GM19468 (cell line): ENCODE data around the gene SCRG1.

Source experiments
- ATAC-seq: cut with Tn5 transposase; IDR thresholded peaks from one replicate; pipeline ENCODE4 v1.9.1; 2021; ENCODE audit warnings: mild to moderate bottlenecking, moderate library complexity, moderate number of reproducible peaks; ENCODE audit not compliant: unreplicated experiment; ENCODE audit errors: extremely low read depth

The SCRG1 gene

DNA sequence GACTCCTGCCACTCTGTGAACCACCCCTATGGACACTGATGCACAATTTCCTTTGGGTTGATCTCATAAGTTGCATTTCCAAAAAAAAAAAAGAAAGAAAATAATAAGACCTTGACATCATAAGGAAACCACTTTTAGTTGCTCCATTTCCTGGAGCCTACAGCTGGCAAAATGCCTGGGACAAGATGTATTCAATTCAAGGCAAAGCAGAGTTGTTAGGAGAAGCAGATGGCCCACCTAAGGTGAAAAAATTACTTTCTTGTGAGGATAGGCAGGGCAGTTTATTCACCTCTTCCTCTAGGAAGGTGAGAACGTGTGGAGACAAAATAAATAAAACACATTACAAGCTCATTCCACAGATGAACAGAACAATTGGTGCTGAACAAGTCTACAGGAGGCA lies 14.1 kb upstream of the SCRG1 start:
- ATAC-seq: no peak

DNA sequence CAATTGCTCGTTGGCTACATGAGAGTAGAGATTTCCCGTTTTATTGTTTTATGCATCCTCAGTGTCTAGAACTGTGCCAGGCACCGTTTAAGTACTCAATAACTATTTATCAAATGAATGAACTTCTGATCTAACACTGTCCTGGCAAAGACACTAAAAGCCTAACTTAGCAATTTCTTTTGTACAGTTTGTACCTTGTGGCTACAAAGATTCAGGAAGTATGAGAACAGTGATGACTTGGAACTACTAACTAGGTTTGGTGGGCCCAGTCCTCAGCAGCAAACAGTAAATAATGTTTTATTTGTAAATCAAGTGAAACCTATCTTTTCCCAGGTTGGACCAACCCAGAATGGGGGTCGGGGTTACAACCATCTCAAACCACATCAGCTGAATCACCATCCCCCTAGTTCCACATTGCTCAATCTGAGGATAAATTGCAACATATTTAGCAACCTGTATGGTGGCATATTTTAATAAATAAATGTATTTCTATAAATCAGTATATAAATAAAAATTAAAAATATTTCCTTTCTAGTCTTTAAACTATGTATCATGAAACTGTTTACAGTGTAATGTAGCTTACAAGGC lies 12.3 kb upstream of the SCRG1 start:
- no peak for ATAC-seq

DNA sequence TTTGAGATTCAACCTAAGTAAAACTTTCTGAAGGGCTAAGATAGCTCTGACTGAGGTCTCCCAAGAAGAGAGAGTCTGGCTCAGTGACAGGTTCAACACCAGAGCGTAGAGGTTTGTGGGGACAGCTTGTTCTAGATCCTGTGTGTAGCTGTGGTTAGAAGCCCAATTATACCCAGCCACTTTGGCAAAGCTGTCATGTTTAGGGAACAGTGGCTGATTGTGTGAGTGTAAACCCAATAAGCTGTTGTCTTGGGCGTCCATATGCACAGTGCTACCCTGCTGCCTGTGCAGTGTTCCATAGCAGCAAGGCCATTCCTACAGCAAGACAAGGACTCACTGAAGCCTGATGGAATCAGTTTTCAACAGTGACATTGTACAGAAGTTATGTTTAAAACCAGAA lies 11.2 kb upstream of the SCRG1 start:
- ATAC-seq: no peak

DNA sequence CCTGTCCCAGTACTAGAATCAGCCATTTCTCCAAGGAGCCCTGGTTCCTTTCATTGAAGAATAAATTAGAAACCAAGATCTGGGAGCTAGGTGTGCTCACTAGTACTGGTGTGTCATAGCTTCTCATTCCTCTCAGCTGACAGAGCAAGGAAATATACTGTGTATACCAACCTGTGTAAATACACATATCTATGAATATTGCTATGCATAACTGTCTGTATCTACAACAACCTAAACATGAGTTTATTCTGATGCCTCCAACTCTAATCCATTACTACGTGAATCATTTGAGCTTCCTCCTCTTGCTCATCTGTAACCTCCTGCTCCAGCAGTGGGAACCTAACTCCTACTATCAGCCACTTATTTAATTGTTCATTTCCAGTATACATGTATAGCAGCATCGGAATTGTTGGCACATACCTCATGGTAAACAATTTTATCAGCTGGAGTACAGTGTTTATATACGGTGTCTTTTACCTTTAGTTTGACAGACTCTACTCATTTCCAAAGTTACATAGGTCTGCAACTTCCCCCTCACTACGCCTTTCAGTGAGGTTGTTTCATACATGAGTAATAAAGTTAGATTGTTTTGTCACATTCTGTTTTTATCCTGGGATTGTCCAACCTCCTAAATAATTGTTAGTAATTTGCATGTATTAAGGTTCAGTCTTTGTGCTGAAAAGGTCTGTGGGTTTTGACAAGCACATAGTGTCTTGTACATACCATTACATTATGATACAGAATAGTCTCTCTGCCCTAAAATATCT lies 7.1 kb upstream of the SCRG1 start:
- no peak for ATAC-seq

DNA sequence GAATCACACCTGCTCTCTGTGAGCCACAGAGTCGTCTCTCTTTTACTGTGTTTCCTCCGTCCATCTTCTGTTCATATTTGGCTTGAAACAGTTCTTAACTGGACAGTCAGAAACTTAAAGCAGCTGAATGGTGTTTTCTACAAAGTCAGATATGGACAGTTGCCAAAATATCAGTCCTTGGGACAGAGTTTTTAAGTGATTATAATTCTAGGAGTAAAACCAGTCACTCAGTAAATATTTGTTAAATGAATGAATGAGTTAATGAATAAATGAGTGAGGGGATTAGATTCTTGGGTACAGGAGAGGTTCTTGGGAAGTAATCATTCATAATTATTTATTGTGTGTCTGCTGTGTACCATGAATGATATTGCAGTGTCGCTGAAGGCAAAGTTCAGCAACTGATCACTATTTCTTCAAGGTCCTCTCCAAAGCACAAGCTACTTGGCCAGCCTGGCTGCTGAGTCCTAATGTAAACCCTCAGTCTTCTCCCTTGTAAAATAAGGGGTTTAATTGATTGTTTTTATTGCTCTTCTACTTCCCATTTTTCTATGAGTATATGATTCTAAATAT lies 5.5 kb upstream of the SCRG1 start:
- no peak for ATAC-seq

DNA sequence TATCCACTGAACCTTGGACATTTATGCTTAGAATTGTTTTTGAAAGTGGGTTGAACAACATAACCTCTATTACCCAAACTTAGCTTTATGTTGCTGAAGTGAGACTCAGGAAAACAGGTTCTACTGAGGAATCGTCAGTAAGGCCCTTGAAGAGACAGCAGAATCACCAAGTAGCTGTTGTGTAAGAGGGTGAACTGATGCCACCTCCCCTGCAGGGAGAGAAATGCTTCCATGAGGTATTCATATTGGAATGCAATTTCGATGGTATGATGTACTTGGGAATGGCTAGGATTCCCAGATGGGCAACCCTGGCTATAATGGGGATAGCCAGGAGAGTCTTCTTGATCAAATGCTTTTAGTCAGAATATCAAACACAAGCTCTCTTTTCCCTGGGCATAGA lies 4.1 kb upstream of the SCRG1 start:
- ATAC-seq: no peak

DNA sequence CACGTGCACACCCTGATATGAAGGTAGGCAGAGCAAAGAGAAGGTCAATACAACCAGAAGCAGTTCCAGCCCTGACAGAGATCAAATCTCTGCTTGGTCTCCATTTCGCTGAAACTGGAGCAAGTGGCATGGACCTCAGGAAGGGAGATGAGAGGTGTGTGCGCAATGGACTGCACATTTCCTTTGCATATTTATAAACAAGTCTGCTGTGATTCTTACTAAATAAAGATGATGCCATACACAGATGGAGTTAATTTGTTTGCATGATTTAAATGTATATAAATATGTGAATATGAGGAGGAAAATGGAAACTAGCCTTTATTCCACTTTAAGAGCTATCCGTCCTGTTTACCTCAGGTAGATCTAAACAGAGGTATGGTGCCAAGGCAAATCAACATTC lies 2.1 kb upstream of the SCRG1 start:
- ATAC-seq: no peak

DNA sequence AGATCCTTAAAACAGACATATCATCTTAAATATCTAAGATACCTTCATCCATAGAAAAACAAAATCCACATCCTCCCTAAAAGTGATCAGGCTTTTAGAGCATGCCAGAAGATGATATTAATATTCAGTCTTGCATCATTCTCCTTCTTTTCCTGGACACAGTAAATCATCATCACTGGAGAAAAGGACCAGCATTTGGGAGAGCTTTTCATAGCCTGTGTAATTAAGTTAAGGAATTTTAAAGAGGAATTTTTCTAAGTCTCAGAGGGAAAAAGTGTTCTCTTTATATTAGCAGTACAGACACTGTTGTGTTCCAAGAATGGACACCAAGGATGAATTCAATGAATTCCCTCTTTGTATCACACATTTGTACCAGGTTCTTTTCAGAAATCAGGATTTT lies 696 bp downstream of the SCRG1 start:
- no peak for ATAC-seq

DNA sequence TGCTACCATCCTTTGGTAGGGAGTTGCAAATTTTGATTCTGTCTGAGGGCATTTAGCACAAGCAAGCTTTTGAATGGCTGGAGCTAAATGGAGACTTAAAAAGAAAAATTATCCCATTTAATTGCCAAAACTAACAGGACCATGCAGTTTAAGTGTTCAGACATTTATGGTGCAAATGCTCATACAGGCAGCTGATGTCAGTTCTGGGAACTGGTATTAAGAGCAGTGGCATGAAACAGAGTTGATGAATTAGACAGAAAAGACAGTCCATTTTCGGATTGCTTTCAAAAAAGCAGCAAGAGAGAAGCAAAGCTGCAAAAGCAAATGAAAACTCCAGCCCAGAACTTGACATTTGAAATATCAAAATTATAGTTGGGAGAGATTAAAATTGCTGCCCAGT lies 1.3 kb downstream of the SCRG1 start:
- no peak for ATAC-seq

DNA sequence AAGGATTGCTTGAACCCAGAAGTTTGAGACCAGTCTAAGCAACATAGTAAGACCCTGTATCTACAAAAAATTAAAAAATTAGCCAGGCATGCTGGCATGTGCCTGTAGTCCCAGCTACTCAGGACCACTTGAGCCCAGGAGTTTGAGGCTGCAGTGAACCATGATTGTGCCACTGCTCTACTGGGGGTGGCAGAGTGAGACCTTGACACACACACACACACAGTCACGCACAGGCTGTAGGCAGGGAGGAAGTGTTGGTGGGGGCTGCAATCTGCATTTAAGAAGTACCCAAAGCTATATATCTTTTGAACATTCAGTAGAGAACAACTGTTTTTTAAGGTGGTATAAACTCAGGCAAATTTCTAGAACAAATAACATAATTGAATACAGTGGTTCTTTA lies 7.2 kb downstream of the SCRG1 start:
- ATAC-seq: no peak

DNA sequence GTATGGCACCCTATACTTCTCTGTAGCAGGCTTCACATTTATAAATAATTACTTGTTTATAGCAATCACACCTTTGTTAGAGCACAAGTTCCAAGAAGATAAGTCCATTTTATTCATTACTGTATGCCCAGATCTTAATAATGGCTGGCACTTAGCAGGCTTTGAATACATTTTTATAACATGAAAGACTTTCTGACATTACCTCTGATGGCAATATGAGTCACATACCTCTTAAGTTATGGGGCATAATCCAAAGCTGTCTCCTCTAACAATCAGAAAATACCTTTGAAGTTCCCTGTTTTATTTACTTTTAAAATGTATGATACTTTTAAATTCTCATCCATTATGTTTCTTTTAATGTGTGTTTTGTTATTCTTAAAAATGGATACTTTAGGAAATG lies 12.2 kb downstream of the SCRG1 start:
- no peak for ATAC-seq

DNA sequence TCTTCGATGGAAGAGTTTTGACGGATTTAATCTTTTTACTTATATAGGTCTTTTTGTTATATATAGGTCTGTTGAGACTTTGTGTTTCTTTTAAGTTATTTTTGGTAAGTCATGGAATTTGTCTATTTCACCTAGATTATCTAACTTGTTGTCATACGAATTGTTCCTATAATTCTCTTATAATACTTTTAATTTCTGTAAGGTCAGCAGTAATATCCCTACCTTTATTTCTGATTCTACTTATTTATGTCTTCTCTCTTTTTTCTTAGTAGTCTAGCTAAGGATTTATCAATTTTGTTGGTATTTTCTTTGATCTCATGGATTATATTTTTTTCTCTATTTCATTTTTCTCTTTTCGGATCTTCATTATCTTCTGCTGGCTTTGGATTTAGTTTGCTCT lies 16.6 kb downstream of the SCRG1 start:
- ATAC-seq: no peak

DNA sequence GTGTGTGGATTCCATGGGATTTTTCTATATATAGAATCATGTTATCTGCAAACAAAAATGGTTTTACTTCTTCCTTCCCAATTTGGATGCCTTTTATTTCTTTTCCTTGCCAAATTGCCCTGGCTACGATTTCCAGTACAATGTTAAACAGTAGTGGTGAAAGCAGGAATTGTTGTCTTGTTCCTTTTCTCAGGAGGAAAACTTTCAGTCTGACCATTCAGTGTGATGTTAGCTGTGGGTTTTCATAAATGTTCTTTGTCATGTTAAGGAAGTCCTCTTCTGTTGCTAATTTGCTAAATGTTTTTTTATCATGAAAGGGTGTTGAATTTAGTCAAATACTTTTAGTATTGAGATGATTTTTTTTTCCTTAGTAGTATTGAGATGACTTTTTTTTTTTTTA lies 17.3 kb downstream of the SCRG1 start:
- no peak for ATAC-seq

DNA sequence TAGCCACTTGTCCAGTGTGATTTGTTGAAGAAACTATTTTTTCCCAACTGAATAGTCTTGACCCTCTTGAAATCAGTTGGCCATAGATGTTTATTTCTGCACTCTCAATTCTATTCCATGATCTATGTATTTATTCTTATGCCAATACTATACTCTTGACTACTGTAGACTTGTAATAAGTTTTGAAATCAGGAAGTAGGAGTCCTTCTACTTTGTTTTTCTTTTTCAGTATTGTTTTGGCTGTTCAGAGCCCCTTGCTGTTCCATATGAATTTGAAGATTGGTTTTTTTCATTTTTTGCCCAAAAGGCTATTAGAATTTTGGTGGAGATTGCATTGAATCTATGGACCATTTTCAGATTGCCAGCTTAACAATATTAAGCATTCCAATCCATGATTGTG lies 17.9 kb downstream of the SCRG1 start:
- no peak for ATAC-seq

DNA sequence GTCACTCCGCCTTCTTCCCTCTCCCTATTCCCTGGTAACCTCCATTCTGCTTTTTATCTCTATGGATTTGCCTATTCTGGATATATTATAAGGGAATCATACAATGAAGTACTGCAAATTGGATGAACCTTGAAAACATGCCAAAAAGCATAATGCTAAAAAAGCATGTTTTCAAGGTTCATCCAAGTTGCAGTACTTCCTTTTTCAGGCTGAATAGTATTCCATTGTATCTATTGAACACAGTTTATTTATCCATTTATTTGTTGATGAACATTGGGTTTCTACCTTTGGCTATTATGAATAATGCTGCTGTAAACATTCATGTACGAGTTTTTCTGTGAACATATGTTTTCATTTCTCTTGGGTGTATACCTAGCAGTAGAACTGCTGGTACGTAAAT lies 19.0 kb downstream of the SCRG1 start:
- no peak for ATAC-seq

DNA sequence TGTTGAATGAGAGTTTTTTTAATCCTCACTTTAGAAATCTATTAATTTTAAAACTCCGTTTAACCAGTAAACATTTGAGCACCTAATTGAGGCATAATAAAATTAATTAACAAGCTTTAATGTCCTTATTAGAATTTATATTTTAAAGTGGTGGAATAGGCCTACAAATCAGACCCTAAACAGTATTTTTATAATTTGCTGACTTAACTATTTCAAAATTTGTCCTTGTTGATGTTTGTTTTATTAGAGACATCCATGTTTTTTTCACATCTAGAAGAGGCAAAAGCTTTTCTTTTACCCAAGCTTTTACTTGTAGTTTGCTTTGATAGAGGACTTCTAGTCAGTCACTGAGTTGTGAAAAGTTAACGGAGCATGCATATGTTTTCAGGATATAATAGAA lies 24.3 kb downstream of the SCRG1 start:
- ATAC-seq: no peak

DNA sequence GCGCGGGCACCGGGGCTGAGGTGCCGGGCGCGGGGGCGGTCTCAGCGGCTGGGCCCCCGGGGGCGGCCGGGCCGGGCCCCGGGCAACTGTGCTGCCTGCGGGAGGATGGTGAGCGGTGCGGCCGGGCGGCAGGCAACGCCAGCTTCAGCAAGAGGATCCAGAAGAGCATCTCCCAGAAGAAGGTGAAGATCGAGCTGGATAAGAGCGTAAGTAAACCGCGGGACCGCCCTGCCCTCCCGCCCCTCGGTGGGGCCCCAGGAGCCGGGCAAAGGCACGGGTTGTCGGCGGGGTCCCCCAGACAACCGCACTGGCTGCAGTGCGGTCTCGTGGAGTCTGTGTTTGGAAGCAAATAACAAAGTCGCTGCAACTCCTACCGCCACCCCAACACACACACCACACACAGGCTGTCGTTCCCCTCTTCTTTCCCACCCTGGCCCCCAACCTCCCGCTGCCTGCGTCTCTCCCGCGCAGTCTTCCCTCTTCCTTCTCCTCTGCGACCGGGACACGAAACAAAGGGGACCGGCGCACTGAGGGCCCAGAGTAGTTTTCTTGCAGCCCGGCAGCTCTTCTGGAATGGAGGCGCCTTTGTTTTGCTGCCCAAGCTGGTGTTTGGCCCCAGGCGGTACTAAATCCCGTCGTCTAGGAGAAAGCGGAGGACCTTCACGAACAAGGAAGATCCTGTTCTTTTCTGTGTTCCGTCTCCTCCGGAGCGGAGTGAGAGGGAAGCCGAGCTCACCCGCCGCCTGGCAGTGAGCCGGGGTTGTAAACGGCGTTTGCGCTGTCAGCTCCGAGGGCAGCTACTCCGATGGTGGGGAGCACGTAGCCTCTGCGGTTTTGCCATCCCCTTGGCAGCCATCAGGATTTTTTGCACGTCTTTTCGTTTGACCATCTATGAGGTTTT lies 27.4 kb downstream of the SCRG1 start:
- ATAC-seq: peak; percentile 8

DNA sequence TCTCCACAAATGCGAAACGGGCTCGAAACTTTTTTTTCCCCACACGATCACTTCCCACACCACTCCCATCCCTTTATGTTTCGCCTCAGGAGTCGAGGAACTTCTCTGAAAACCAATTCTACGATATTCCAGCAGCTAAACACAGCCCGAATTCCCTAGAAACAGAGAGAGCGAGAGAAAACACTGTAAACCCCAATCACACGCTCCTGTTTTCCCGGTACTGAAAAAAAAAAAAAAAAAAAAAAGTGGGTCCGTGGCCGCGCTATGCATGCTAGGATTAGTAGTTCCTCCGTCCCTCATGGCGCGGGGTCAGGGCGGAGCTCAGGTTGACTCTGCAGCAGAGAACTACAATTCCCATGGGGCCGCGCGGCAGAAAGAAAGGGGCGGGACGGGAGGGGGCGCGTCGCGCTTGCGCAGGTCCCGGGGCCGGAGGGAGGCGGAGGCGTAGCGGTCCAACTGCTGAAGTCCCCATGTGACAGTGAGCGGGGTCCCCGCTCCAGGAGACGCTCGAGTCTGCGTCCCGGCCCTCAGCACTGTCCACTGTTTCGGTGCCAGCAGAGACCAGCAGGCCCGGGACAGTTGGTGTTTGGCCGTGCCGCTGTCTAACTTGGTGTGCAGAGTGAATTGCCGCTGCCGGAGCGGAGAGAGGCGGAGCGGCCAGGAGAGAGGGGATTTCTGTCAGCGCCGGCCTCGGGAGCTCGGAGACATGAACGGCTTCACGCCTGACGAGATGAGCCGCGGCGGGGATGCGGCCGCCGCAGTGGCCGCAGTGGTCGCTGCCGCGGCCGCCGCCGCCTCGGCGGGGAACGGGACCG lies 28.2 kb downstream of the SCRG1 start, which contains the start of gene SAP30:
TSS of gene SAP30 (plus strand) at position 478 of the 815 bp plus-strand sequence. CDS start at position 707, 229 bp downstream.
- peak; percentile 59 for ATAC-seq

DNA sequence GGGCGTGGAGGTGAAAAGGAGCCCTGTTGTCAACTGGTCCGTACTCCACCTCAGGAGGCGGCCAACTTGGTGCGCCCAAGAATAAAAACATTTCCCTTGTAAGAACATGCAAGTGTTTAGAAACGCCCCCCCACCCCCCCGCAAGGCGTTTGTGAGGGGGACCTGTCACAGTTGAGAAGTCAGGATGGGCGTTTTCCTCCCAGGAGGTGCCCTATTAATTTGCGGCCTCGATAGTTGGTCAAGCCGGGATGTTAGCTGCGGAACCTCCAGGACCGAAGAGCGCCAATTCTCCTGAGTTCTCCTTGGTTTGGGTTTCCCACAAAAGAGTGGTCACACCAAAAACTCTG lies 28.8 kb downstream of the SCRG1 start:
- no peak for ATAC-seq

DNA sequence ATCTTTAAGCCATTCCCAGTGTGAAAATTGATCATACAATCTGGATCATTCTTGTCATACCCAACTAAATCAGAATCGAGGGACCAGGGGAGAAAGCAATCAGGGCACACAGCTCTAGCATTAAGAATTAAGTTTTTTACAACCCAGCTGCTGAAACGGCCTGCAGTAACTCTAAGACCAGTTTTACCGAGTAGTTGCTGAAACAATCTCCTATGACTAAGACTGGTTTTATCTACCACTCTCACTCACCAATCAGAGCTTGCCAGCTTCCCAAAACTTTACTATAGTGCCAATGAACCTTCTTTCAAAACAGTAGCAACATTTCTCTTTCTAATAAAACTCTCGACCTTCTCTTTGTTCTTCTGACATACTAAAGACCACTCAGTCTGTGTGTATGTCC lies 31.0 kb downstream of the SCRG1 start:
- ATAC-seq: no peak
